OCI-LY3 (cell line): ENCODE results near the gene MSI2.

Experiments used
- CTCF ChIP-seq: fragments of 200-600, 300-600 bp; sonication (generic); IDR thresholded peaks from 2 replicates; pipeline ENCODE4 v1.5.1; 2014; ENCODE audit warnings: antibody characterized with exemption, low read length, low read depth
- EZH2phosphoT487 ChIP-seq: fragments of 200-600 bp; shearing (Covaris generic); IDR thresholded peaks from 2 replicates; pipeline ENCODE4 v1.6.1; 2018; ENCODE audit warnings: antibody characterized with exemption, mixed run types, low read depth

GRCh38 chr17:57327176-57327970 lies 71.0 kb downstream of the MSI2 start:
- TF ChIP-seq CTCF (no peak), EZH2phosphoT487 (no peak)
